Activated naive CD4-positive, alpha-beta T cell treated with Interleukin-2 at 50 U/mL for 16 hours (primary cell): ENCODE results near the gene AR.
"Not testable (repeated sequence)": the region's sequence is repeated elsewhere in the genome, so short reads cannot be mapped to it uniquely, and the experiment has no call there.

ENCODE experiments used
- DNase-seq: peaks from one replicate; pipeline ENCODE4 v3.0.0-alpha.2; 2020

The AR gene

DNA sequence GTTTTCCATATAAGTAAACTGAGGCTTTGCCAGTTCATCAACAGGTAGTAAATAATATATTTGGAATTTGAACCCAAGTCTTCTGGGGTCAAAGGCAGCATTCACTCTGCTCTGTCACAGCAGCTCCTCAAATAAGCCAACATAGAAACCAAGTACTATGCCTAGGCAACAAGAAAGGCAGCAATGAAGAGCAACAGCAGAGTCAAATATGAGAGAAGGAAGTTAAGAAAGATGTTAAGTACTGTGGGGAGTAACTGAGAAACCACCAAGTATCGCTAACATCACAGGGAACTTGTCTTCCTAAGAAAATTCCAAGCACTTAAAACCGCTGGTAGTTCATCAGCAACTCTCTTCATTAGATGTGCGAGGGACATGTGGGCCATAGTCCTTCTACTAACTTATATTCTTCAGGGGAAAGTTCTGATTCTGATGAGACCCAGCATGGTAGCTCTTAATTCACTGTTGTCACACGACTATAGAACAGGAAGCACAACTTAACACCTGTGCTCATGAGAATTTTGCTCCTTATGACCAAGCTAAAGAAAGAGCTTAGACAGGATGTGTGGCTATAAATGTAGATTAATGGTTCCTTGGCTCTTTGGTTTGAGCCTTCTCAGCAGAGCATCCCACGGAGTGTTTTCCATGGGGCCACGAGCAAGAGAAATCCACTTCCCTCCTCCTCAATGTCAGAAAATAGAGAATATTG, 107.8 kb downstream of the AR start:
- no peak for DNase-seq

GRCh38 chrX:67652543-67652942, 108.7 kb downstream of the AR start:
- DNase-seq, result no peak

- DNase-seq, result no peak
These were observed 110.5 kb downstream of the AR start for GRCh38 chrX:67654301-67654700.

DNA sequence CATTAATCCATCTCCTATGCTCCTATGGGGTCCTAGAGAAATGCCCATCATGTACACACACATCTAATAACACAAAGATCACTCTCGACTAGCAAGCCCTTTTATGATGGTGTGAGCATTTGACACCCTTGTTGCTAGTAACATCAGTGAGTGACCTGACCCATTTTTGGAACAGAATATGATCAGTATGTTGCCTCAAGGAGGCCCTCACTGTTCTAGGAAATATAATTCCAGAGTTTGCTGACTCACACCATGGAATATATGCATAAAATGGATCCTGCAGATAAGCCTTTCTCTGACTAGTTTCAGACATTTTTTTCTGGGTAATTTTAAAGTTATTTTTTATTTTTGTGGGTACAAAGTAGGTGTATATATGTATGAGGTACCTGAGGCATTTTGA, 121.8 kb downstream of the AR start:
- DNase-seq, result no peak

DNA sequence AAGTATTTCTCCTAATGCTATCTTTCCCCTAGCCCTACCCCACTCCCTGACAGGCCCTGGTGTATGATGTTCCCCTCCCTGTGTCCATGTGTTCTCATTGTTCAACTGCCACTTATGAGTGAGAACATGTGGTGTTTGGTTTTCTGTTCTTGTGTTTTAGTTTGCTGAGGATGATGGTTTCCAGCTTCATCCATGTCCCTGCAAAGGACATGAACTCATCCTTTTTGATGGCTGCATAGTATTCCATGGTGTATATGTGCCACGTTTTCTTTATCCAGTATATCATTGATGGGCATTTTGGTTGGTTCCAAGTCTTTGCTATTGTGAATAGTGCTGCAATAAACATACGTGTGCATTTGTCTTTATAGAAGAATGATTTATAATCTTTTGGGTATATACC, 126.9 kb downstream of the AR start:
- DNase-seq, result not testable (repeated sequence)

DNA sequence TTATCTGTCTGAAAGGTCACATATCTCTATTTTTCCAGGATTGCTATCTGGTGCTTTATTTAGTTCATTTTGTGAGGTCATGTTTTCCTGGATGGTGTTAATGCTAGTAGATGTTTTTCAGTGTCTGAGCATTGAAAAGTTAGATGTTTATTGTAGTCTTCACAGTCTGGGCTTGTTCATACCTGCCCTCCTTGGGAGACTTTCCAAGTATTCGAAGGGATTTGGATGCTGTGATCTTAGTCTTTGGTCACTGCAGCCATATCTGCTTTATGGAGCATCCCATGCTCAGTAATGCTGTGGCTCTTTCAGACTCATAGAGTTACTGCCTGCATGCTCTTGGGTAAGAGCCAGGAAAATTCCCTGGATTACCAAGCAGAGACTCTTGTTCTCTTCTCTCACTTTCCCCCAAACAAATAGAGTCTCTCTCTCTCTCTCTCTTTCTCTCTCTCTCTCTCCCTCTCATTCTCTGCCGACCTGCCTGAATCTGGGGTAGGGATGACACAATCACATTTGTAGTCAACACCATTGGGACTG, 130.0 kb downstream of the AR start:
- DNase-seq, result no peak

DNA sequence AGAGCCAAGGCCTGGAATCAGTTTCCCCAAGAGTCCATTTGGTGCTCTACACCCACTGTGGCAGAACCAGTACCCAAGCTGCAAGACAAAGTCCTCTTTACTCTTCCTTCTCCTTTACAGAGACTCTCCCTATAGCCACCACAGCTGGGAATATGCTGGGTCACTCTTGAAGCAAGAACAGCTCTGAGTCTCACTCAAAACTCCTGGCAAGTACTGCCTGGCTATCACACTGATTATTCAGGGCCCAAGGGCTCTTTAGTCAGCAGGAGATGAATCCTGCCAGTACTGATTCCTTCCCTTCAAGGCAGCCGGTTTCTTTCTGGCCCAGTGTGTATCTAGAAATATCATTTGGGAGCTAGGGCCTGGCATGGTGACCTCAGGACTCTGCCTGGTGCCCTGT, 130.9 kb downstream of the AR start:
- DNase-seq, result no peak

DNA sequence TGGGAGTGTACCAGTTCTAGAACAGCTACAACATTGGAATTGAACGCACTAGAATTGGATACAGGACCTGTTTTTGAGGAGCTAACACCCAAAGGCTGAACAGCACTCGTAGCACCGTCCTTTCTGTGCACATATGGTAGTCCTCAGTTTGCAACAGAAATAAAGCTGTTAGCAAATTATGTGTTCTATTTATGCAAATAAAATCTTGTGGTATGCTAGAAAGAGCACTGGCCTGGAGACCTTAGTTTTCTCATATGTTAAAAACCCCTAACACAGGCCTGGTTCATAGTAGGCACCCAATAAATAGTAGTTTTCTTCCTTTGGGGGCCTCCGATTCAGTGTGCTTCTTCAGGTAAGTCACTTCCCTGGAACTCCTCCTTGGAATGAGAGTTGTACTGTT, 140.3 kb downstream of the AR start:
- DNase-seq, result no peak

DNA sequence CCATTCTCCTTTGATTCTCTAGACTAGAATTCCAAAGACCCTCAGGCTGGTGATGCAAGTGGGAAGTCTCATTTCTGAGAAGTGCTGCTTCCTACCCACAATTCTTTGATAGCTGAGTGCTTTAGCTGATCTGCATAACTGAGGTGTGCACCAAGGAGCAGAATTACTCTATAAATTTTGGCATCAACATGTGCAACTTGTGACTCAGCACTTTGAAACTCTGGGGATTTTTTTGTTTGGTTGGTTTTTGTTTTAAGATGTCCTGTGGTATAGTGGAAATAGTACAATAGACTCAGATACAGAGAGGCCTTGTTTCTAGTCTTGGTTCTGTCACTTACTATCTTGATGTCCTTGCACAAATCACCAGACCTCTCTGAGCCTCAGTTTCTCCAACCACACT, 148.4 kb downstream of the AR start:
- no peak for DNase-seq

DNA sequence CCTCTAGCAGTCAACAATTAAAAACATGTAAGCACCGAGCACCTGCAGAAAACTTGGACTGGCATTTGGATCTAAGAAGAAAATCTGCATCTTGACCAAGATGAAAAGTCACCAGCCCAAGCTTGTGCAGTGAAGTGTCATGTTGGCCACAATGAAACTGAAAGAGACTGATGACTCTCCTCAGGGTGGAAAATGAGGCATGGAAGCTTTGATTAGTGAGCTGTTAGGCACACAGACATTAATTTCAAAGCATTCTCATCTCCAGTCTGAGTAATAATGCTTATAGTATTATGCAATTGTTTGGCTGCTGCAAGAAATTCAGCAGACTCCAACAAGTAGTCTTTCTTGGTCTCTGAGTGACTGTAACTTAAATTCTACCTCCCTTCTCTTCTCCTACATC, 150.1 kb downstream of the AR start:
- no peak for DNase-seq

GRCh38 chrX:67697452-67697851, 153.6 kb downstream of the AR start:
- no peak for DNase-seq

DNA sequence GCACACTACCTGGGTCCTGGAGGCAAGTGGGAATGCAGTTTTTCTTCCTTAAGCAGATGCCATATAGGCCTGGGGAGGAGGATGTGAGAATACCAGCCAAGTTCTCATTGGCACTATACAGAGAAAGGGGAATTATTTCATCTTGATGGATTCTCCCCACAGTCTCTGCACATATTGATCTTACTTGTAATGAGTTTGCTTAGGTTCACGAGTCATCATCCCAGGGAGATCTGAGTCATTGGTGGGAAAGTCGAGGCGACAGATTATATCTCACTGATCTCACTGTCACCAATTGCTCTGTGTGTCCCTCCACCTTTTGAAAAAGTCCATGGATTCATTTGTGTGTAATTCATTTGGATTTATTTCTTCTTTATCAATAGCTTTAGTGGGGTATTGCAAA, 156.8 kb downstream of the AR start:
- DNase-seq, result no peak

DNA sequence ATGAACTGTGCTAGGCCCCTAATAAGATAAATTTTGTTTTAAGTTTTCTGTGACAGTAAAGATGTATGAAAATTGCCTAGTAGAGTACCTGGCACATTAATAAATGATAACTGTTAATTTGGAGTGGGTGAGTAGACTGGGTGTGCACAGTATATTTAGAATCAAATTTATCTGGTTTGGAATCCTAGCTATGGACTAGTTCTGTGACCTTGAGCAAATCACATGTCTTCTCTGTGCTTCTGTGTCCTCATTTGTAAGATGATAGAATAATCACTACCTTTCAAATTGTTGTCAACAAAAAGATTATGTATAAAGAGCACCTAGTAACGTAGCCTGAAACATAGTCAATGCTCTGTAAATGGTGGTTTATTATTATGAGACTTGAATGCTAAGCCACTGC, 170.2 kb downstream of the AR start:
- no peak for DNase-seq

- no peak for DNase-seq
These were observed 173.8 kb downstream of the AR start for GRCh38 chrX:67717571-67717970.

- no peak for DNase-seq
These were observed 175.1 kb downstream of the AR start for GRCh38 chrX:67718926-67719325.

GRCh38 chrX:67720344-67720743, 176.5 kb downstream of the AR start:
- DNase-seq, result no peak

DNA sequence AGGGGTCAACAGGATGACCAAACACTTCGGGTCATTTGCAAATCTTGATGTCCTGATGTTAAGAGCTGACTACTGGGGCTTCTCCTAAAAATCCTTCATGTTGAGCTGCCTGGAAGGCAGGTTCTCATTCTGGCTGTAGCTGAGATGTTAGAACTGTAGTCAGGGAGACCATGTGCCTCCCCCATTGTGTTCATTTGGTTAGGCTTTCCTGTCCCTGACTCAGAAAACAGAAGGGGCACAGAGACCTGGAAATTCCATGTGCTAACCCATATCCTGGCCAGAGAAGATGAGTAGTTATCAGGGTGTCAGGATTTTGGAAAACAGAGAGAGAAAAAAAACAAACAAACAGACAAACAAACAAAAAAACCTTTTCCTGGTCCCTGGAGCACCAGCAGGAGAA, 177.5 kb downstream of the AR start:
- DNase-seq, result no peak

DNA sequence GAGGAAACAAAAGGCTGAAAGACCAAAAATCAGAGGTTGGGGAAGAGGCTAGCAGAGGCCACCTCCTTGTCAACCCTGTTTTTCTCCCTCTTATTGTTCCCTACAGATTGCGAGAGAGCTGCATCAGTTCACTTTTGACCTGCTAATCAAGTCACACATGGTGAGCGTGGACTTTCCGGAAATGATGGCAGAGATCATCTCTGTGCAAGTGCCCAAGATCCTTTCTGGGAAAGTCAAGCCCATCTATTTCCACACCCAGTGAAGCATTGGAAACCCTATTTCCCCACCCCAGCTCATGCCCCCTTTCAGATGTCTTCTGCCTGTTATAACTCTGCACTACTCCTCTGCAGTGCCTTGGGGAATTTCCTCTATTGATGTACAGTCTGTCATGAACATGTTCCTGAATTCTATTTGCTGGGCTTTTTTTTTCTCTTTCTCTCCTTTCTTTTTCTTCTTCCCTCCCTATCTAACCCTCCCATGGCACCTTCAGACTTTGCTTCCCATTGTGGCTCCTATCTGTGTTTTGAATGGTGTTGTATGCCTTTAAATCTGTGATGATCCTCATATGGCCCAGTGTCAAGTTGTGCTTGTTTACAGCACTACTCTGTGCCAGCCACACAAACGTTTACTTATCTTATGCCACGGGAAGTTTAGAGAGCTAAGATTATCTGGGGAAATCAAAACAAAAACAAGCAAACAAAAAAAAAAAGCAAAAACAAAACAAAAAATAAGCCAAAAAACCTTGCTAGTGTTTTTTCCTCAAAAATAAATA, 179.9 kb downstream of the AR start:
- no peak for DNase-seq

DNA sequence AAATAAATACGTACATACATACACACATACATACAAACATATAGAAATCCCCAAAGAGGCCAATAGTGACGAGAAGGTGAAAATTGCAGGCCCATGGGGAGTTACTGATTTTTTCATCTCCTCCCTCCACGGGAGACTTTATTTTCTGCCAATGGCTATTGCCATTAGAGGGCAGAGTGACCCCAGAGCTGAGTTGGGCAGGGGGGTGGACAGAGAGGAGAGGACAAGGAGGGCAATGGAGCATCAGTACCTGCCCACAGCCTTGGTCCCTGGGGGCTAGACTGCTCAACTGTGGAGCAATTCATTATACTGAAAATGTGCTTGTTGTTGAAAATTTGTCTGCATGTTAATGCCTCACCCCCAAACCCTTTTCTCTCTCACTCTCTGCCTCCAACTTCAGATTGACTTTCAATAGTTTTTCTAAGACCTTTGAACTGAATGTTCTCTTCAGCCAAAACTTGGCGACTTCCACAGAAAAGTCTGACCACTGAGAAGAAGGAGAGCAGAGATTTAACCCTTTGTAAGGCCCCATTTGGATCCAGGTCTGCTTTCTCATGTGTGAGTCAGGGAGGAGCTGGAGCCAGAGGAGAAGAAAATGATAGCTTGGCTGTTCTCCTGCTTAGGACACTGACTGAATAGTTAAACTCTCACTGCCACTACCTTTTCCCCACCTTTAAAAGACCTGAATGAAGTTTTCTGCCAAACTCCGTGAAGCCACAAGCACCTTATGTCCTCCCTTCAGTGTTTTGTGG, 180.7 kb downstream of the AR start:
- DNase-seq, result no peak

- no peak for DNase-seq
These were observed 181.7 kb downstream of the AR start for GRCh38 chrX:67725471-67725870.

DNA sequence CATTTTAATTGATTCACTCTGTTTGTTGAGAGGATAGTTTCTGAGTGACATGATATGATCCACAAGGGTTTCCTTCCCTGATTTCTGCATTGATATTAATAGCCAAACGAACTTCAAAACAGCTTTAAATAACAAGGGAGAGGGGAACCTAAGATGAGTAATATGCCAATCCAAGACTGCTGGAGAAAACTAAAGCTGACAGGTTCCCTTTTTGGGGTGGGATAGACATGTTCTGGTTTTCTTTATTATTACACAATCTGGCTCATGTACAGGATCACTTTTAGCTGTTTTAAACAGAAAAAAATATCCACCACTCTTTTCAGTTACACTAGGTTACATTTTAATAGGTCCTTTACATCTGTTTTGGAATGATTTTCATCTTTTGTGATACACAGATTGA, 182.2 kb downstream of the AR start:
- DNase-seq, result no peak

GRCh38 chrX:67727576-67727975, 183.8 kb downstream of the AR start:
- DNase-seq, result no peak

- DNase-seq, result no peak
These were observed 186.5 kb downstream of the AR start for GRCh38 chrX:67730296-67730695.

- DNase-seq, result no peak
These were observed 187.2 kb downstream of the AR start for GRCh38 chrX:67731061-67731460.
